ENCODE measurements around the gene RASGRF1.
A peak's percentile ranks its signal among the peaks of the same experiment; 100 is the strongest.
"Not testable (repeated sequence)": the region's sequence is repeated elsewhere in the genome, so short reads cannot be mapped to it uniquely, and the experiment has no call there.

RASGRF1 gene, protein sequence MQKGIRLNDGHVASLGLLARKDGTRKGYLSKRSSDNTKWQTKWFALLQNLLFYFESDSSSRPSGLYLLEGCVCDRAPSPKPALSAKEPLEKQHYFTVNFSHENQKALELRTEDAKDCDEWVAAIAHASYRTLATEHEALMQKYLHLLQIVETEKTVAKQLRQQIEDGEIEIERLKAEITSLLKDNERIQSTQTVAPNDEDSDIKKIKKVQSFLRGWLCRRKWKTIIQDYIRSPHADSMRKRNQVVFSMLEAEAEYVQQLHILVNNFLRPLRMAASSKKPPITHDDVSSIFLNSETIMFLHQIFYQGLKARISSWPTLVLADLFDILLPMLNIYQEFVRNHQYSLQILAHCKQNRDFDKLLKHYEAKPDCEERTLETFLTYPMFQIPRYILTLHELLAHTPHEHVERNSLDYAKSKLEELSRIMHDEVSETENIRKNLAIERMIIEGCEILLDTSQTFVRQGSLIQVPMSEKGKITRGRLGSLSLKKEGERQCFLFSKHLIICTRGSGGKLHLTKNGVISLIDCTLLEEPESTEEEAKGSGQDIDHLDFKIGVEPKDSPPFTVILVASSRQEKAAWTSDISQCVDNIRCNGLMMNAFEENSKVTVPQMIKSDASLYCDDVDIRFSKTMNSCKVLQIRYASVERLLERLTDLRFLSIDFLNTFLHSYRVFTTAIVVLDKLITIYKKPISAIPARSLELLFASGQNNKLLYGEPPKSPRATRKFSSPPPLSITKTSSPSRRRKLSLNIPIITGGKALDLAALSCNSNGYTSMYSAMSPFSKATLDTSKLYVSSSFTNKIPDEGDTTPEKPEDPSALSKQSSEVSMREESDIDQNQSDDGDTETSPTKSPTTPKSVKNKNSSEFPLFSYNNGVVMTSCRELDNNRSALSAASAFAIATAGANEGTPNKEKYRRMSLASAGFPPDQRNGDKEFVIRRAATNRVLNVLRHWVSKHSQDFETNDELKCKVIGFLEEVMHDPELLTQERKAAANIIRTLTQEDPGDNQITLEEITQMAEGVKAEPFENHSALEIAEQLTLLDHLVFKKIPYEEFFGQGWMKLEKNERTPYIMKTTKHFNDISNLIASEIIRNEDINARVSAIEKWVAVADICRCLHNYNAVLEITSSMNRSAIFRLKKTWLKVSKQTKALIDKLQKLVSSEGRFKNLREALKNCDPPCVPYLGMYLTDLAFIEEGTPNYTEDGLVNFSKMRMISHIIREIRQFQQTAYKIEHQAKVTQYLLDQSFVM (N-terminal part only)

GRCh38 chr15:79090487-79091203, at the start of gene RASGRF1:
Gene RASGRF1, minus strand, starts transcription at chr15:79090780. Its CDS starts 282 bp downstream, at chr15:79090498.
- no peak for DNase-seq

- no peak for DNase-seq
Observed at GRCh38 chr15:79136434-79137046, 46.0 kb upstream of the RASGRF1 start.

DNA sequence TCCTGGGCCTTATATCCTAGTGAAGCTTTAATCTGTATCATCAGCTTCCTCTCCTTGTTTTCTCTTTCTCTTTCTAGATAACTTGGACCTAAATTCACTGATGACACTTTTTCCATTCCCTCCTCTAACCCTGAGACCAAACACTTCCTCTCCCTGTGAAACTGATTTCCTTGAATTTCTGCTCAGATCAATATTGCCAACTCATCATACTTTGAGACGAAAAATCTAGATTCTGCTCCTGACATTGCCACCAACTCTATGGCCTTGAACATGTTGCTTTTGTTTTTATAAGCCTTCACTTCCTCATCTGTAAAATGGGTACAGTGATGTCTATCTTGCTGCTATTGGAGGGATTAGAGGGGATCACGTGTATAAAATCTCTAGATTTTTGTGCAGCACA, 42.7 kb upstream of the RASGRF1 start:
- no peak for DNase-seq

DNA sequence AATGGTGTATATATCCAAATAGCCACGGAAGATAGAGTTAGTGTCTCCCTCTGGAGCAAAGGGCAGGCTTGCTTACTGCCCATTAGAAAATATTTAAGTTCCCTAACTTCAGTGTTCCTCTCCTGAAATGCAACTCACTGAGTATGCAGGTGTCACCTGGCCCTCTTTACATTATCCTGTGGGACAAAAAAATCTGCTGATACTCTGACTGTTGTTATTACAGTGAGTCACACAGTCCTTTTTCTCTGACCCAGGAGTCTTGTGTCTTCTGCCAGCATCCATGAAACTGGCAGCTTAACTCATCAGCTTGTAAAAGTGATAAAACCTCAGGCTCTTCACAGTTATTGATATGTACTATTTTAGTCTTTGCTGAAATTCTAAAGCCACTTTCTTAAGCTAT, 42.2 kb upstream of the RASGRF1 start:
- DNase-seq: no peak

- DNase-seq: no peak
Observed at GRCh38 chr15:79132361-79132760, 41.8 kb upstream of the RASGRF1 start.

- DNase-seq: no peak
Observed at GRCh38 chr15:79130535-79131130, 40.1 kb upstream of the RASGRF1 start.

DNA sequence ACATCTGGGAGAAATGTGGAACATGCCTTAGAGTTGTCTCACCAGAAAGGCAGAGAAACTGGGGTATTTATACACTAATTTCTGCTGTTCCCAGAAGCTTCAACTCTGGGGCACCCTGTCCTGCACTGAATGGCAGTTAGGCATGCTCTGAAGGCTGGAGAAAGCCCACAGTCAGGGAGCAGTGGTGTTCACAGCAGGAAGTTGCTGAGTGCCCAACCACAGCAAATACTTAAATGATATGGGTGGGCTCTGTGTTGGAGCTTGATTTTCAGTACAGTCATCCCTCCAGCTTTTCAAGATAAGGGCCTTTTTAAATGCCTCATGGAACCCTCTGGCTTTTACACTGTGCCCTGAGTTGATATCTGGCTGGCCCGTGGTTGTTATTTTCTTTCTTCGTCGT, 38.7 kb upstream of the RASGRF1 start:
- DNase-seq: no peak

DNA sequence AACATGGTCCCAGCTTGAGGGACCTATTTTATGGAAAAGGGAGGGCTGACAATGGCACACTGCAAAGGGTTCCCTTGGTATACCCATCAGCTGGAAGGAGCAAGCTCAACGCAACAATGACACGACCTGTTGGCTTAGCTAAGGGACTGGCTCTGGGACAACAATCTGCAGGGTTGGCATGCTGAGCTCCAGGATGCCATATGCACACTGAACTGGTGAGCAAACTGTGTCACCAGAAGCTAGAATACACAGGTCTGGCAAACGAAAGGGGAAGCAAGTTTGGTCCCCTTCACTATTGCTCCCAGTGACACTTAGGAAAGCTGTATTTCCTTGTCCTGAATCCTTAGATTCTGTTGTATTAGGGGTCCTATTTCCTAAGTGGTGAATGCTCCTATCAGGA, 38.0 kb upstream of the RASGRF1 start:
- DNase-seq: no peak

DNA sequence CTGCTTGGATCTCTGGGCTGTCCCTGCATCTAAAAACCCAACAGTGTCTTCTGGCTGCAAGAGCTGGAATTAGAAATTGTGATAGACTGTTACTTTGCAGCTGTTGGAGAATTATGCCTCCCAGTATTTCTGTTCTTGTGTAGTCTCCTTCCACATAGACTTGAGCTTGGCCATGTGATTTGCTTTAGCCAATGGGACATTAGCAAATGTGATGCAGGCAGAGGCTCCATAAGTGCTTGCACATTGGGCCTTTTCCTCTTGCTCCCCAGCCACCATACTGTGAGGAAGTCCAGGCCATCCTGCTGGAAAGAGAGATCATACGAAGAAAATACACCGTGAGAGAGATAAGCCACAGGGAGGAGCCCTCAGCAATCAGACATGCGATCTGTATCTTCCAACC, 33.8 kb upstream of the RASGRF1 start:
- no peak for DNase-seq

DNA sequence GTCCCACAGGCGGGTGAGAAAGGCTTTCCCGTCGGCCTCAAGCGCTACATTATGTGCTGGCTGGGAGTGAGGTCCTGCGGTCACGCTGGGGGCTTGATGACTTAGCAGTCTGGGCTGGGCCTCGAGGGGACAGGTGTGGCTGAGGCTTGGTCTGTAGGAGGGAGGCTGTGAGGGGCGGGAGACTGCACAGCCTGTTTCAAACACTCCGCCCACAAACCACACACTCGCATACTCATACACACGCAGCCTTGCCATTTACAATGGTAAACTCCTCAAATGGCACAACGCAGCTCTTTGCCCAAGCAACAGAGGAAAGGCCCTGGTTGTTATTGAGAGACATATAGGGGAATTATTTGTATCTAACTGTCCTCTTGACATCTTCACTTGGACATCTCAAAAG, 32.4 kb upstream of the RASGRF1 start:
- no peak for DNase-seq

- no peak for DNase-seq
Observed at GRCh38 chr15:79122391-79122790, 31.8 kb upstream of the RASGRF1 start.

GRCh38 chr15:79121571-79121970, 31.0 kb upstream of the RASGRF1 start:
- DNase-seq: no peak

- DNase-seq: no peak
Observed at GRCh38 chr15:79117442-79118204, 27.0 kb upstream of the RASGRF1 start.

DNA sequence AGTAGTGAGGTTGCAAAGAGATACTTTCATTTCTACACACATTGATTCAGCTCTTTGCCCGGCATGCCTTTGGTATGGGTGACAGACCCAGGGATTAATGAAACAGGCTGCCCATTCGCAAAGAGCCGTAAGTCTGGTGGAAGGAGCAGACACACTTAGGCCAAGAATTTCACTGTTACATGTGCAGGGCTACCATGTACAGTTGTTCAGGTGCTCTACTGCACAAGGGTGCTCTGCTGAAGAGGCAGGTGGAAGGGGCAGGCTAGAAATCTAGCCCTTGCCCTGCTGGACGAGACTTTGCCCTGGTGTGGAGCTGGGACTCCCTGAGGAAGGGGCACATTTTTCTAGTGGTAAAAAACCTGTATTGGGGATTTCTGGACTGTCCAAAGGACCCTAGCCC, 26.2 kb upstream of the RASGRF1 start:
- DNase-seq: no peak

DNA sequence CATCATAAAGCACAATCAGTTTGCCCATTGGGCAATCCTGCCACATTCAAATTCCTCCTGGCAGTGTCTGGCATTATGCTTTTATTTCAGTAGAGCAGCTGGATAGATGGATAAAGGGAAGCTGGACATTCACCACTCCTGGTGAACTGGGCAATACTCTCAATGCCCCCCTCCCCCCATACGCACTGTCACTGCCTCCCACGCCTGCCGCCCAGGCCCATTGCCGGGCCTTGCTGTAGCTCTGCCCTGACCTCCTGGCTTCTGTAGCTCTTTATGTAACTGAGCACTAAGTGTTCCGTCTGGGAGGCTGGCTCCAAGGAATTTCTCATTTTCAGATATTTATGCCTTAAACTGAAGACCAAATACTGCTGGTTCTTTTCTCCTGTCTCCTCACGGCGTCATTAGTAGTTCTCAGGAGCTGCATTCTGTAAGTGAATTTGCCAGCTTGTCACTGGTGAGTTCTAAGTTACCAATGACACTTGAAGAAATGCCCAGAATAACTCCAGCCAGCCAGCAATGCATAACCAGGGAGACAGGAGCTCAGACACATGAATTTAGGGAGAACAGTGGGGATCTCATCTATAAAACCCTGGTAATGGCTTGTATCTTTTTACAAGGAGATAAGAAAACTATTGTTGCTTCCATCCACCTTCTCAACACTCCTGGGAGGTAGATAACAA, 25.5 kb upstream of the RASGRF1 start:
- no peak for DNase-seq

GRCh38 chr15:79113831-79114230, 23.3 kb upstream of the RASGRF1 start:
- no peak for DNase-seq

- DNase-seq: not testable (repeated sequence)
Observed at GRCh38 chr15:79111404-79111803, 20.8 kb upstream of the RASGRF1 start.

DNA sequence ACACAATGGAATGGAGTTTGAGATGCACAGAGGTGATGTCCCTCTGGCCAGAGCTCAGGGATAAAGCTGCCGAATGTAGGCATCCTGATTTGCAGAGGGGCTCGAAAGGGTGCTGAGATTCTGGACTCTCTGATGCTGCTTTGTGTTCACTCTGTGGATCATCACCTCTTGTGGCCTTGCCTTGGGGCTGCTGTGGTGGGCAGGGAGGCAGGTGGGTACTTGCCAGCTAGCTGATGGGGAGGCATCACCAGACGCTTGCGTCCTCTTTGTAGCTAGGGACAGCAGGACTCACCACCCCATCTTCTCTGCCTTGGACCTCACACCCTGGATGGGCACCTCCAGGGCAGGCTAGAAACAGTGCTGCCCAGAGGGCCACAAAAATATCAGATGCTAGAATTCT, 14.6 kb upstream of the RASGRF1 start:
- DNase-seq: no peak

DNA sequence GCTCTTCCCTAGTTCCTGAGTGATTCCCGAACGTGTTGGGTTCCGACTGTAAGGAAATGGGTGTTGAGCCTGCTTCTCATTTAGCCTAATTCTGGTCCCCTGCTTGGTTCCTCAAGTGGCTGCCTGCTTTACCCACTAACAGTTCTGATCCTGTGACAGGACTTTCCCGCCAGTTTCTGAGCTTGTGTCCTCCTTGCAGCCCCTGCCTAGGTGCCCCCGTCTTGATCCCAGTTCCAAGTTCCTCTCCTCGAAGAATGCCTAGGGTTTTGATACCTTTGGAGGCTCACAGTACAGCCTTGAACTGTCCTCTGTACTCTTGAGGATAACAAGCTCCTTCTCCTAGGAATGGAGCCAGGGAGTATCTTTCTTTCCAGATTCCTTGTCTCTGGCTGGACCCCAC, 12.0 kb upstream of the RASGRF1 start:
- no peak for DNase-seq

DNA sequence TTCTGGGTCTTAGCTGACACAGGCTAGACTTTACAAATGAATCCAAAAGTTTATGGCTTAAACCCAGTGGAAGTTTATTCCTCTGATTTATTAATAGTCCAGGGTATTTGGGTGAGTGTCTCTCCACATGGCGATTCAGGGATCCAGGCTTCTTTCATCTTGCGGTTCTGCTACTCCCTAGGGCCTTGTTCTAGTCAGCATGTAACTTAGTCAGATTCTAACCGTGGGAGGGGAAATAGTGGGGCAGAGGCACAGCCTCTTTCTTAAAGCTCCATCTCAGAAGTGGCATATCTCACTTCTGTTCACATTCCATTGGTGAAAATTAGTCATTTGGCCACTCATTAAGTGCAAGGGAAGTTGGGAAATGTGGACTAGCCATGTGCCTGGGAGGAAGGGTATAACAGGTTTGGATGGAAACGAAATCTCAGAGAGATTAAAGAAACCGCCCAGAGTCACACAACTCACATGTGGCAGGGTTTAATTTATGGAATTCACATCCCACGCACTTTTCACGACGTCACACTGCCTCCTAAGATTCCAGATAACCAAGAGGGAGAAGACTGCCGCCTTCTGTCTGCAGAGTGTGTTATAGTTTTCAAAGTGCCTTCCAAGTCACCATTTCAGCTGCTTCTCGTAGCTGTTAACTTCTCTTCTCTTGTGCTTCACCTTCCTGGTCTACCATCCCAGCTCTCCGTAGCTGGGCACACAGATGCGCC, 11.4 kb upstream of the RASGRF1 start:
- DNase-seq: peak; percentile 54
